OCI-LY1 (cell line): Measurements from ENCODE around the gene SLC29A1.

Experiments
- H2AFZ ChIP-seq: fragments of 200-600 bp; sonication (generic), shearing (Covaris generic); 2 replicates; pipeline ENCODE4 v1.6.0; 2014; ENCODE audit warnings: antibody characterized with exemption, mild to moderate bottlenecking, low read length
- H3F3A ChIP-seq: fragments of 200-600 bp; sonication (generic), shearing (Covaris generic); 2 replicates; pipeline ENCODE4 v1.6.0; 2014; ENCODE audit warnings: mild to moderate bottlenecking, antibody characterized with exemption, low read length, moderate library complexity; ENCODE audit not compliant: insufficient read depth
- H3K27ac ChIP-seq: fragments of 200-600 bp; sonication (generic); 2 replicates; pipeline ENCODE4 v1.5.1; 2014; ENCODE audit warnings: low read length, mixed run types, mild to moderate bottlenecking, low read depth; ENCODE audit not compliant: poor library complexity, severe bottlenecking
- H3K27me3 ChIP-seq: fragments of 200-600 bp; sonication (generic); 2 replicates; pipeline ENCODE4 v1.6.0; 2014; ENCODE audit warnings: antibody characterized with exemption, mild to moderate bottlenecking, low read length, moderate library complexity; ENCODE audit not compliant: insufficient read depth
- H3K36me3 ChIP-seq: fragments of 200-600 bp; sonication (generic); 2 replicates; pipeline ENCODE4 v1.6.1; 2014; ENCODE audit warnings: mild to moderate bottlenecking, antibody characterized with exemption, low read length, moderate library complexity, mixed read lengths; ENCODE audit not compliant: insufficient read depth
- H3K4me1 ChIP-seq: fragments of 200-600 bp; sonication (generic); 2 replicates; pipeline ENCODE4 v1.5.1; 2014; ENCODE audit warnings: mild to moderate bottlenecking, low read length, moderate library complexity; ENCODE audit not compliant: insufficient read depth, severe bottlenecking
- H3K4me2 ChIP-seq: fragments of 200-600 bp; sonication (generic), shearing (Covaris generic); 2 replicates; pipeline ENCODE4 v1.6.1; 2014; ENCODE audit warnings: low read length
- H3K4me3 ChIP-seq: fragments of 200-600 bp; sonication (generic); 2 replicates; pipeline ENCODE4 v1.5.1; 2014; ENCODE audit warnings: low read length, low read depth, mild to moderate bottlenecking, mixed read lengths; ENCODE audit not compliant: poor library complexity, severe bottlenecking
- H3K79me2 ChIP-seq: fragments of 200-600 bp; shearing (Covaris generic); 2 replicates; pipeline ENCODE4 v1.6.1; 2016; ENCODE audit warnings: mixed run types, low read length, mixed read lengths; ENCODE audit not compliant: insufficient read depth
- H3K9ac ChIP-seq: fragments of 200-600 bp; sonication (generic), shearing (Covaris generic); 2 replicates; pipeline ENCODE4 v1.6.1; 2014; ENCODE audit warnings: mild to moderate bottlenecking, low read length, mixed read lengths
- H3K9me2 ChIP-seq: fragments of 200-600 bp; sonication (generic), shearing (Covaris generic); 2 replicates; pipeline ENCODE4 v1.6.1; 2014; ENCODE audit warnings: low read depth, mild to moderate bottlenecking, low read length, mixed read lengths
- H3K9me3 ChIP-seq: fragments of 200-600 bp; shearing (Covaris generic); 2 replicates; pipeline ENCODE4 v1.6.1; 2014; ENCODE audit warnings: low read length, mixed read lengths
- H4K20me1 ChIP-seq: fragments of 200-600 bp; sonication (generic), shearing (Covaris generic); 2 replicates; pipeline ENCODE4 v1.6.0; 2016; ENCODE audit warnings: mild to moderate bottlenecking, low read length; ENCODE audit not compliant: insufficient read depth
- CTCF ChIP-seq: fragments of 200-600 bp; sonication (generic), shearing (Covaris generic); IDR thresholded peaks from 2 replicates; pipeline ENCODE4 v1.5.1; 2017; ENCODE audit warnings: mild to moderate bottlenecking, antibody characterized with exemption, low read length, moderate library complexity, mixed read lengths
- EZH2 ChIP-seq: fragments of 200-600 bp; sonication (generic), shearing (Covaris generic); IDR thresholded peaks from 2 replicates; pipeline ENCODE4 v1.8.0; 2017; ENCODE audit warnings: borderline replicate concordance, mixed run types, mild to moderate bottlenecking, antibody characterized with exemption, low read length, moderate library complexity, mixed read lengths

Gene SLC29A1

GRCh38 chr6:44222486-44223318 is 693 bp upstream of the SLC29A1 start:
- Histone ChIP-seq H3F3A (peaks cover 10% of the 10 kb centered on the region), H3K4me1 (peaks cover 61% of the 10 kb centered on the region), H3K27me3 (no peaks in the 10 kb centered on the region), H3K9me2 (no peaks in the 10 kb centered on the region), H3K79me2 (no peaks in the 10 kb centered on the region), H2AFZ (no peak overlapping the region), H3K4me3 (peak overlapping the region; percentile 89), H4K20me1 (no peaks in the 10 kb centered on the region), H3K9ac (peak overlapping the region; percentile 60; the same call in 1 of the 2 replicates), H3K9me3 (no peaks in the 10 kb centered on the region), H3K36me3 (no peaks in the 10 kb centered on the region), H3K27ac (no peak overlapping the region), H3K4me2 (peak overlapping the region; percentile 87)
- TF ChIP-seq CTCF (no peak; the same call in 1 of the 2 replicates), EZH2 (no peak)

GRCh38 chr6:44224029-44224964 is 902 bp downstream of the SLC29A1 start:
- no peaks in the 10 kb centered on the region for H4K20me1 ChIP-seq
- no peaks in the 10 kb centered on the region for H3K9me3 ChIP-seq
- peak; percentile 60 for TF ChIP-seq CTCF
- no peak for TF ChIP-seq EZH2
- H3K4me1 ChIP-seq, result peaks cover 47% of the 10 kb centered on the region
- peaks cover 9% of the 10 kb centered on the region; the same call in 1 of the 2 replicates for H3K36me3 ChIP-seq
- peak overlapping the region; percentile 73 for H3K4me2 ChIP-seq
- peak overlapping the region; percentile 89 for H3K4me3 ChIP-seq
- no peaks in the 10 kb centered on the region for H3K9me2 ChIP-seq
- peaks cover 4% of the 10 kb centered on the region; the same call in 1 of the 2 replicates for H3F3A ChIP-seq
- H3K9ac ChIP-seq, result peak overlapping the region; percentile 93
- H2AFZ ChIP-seq, result no peak overlapping the region
- H3K27ac ChIP-seq, result peak overlapping the region; percentile 12
- no peaks in the 10 kb centered on the region for H3K79me2 ChIP-seq
- no peaks in the 10 kb centered on the region for H3K27me3 ChIP-seq

- peak overlapping the region; percentile 89 for H3K4me3 ChIP-seq
- peak overlapping the region; percentile 93; the same call in 1 of the 2 replicates for H3K9ac ChIP-seq
- H2AFZ ChIP-seq, result no peak overlapping the region
- H3K27ac ChIP-seq, result peak overlapping the region; percentile 12
- no peaks in the 10 kb centered on the region for H3K9me2 ChIP-seq
- no peaks in the 10 kb centered on the region for H3K79me2 ChIP-seq
- peaks cover 16% of the 10 kb centered on the region for H3K36me3 ChIP-seq
- H3F3A ChIP-seq, result peaks cover 3% of the 10 kb centered on the region; the same call in 1 of the 2 replicates
- no peak for TF ChIP-seq CTCF
- TF ChIP-seq EZH2, result no peak
- H3K4me1 ChIP-seq, result peaks cover 42% of the 10 kb centered on the region
- H3K27me3 ChIP-seq, result no peaks in the 10 kb centered on the region
- peak overlapping the region; percentile 73 for H3K4me2 ChIP-seq
- no peaks in the 10 kb centered on the region for H3K9me3 ChIP-seq
- H4K20me1 ChIP-seq, result no peaks in the 10 kb centered on the region
Measured at GRCh38 chr6:44224965-44225305, 1.5 kb downstream of the SLC29A1 start.
